ENCODE measurements around the gene TNKS1BP1. TPM values are rescaled to one million over a fixed set of nuclear protein-coding genes. Genes with fewer than 3 reads are reported as not detected.
"Not testable (repeated sequence)": the region's sequence is repeated elsewhere in the genome, so short reads cannot be mapped to it uniquely, and the experiment has no call there.

The TNKS1BP1 gene
- total RNA-seq, 2 donors from 2014 or later, result 3.0 to 3.2 TPM

DNA sequence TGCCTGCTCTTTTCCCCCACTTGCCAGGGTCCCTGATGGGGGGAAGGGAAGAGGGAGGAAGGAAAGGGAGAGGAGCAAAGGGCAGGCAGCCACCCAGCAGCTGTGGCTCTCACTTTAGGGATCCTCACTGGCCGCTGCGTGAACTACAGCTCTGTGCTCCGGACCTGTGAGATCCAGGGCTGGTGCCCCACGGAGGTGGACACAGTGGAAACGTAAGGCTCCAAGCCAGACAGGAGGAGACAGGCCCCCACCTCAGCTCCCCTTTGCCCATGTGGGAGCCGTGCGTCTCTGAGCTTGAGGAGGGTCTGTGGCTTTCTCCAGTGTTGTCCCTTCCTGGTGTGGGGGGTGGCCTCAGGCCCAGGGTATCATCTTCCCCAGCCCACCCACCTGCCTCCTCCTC lies 23.3 kb upstream of the TNKS1BP1 start:
- Mint-ChIP-seq H3K9me3 (no peaks in the 10 kb centered on the region), H3K27me3 (peaks cover 0 to under 1% of the 10 kb centered on the region in 2 donors), H3K36me3 (peaks cover 4% of the 10 kb centered on the region), H3K4me1 (ENCODE audit: low read depth in 2 of 2) (peaks cover 0 to 7% of the 10 kb centered on the region in 2 donors), H3K4me3 (no peak overlapping the region), H3K27ac (no peak overlapping the region)
- no peak for ATAC-seq
- no peak for DNase-seq (ENCODE audit: low spot score)

DNA sequence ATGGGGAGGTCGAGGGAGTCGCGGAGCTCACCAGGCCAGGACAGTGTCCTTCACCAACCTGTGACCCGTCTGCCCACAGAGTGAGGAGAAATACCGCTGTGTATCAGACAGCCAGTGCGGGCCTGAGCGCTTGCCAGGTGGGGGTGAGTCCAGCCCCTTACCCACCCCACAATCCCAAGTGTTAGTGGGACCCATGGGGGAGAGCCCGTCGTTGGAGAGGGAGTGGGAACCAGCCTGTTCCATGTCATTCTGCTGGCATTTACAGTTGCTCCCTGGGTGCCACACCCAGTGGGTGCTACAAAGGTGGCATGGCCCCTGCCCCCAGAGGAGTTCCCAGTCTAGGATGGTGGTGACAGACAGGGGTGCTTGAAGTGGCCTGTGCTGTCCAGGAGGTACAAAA lies 22.6 kb upstream of the TNKS1BP1 start:
- H3K4me3 Mint-ChIP-seq, result no peak overlapping the region
- H3K27me3 Mint-ChIP-seq, result no peaks in the 10 kb centered on the region
- no peaks in the 10 kb centered on the region for H3K9me3 Mint-ChIP-seq
- peak in 1 of 2 donors; percentile 7 for ATAC-seq
- peaks cover 4% of the 10 kb centered on the region for H3K36me3 Mint-ChIP-seq
- peaks cover 0 to 7% of the 10 kb centered on the region in 2 donors for H3K4me1 Mint-ChIP-seq (ENCODE audit: low read depth in 2 of 2)
- no peak overlapping the region for H3K27ac Mint-ChIP-seq
- DNase-seq (ENCODE audit: low spot score), result no peak

DNA sequence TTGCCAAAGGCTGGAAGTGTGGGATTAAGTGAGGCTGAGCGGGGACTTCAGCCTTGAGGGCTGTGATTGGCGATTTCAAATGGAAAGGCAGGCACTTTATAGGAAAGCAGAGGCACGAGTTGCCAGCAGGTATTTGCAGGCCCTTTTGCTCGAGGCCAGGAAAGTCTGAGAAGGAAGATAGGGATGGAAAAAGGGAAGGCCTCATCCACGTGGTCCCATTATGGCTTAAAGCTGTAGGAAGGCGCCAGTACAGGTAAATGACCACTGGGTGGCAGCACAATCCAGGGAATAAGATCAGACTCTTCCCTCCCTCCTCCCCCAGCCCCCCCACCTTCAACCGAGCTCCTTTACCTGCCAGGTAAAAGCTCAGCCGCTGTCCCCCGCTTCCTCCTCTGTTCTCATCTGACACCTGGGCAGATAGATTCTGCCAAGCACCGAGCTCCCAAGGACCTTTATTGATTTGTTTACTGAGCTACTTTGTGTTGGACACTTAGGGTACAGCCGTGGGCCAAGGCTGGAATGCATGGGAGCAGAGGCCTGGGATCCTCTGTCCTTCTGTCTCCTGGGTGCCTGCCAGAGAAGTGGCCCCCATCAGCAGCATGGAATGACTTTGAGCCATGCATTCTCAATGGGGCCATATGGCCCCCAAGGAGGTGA lies 20.9 kb upstream of the TNKS1BP1 start:
- DNase-seq (ENCODE audit: low spot score) (no peak), ATAC-seq (peak; percentile 68 to 79)
- Mint-ChIP-seq H3K36me3 (no peaks in the 10 kb centered on the region), H3K9me3 (no peaks in the 10 kb centered on the region), H3K4me3 (no peak overlapping the region), H3K27me3 (peaks cover 0 to under 1% of the 10 kb centered on the region in 2 donors), H3K27ac (no peak overlapping the region), H3K4me1 (ENCODE audit: low read depth in 2 of 2) (peaks cover 11 to 19% of the 10 kb centered on the region in 2 donors)

DNA sequence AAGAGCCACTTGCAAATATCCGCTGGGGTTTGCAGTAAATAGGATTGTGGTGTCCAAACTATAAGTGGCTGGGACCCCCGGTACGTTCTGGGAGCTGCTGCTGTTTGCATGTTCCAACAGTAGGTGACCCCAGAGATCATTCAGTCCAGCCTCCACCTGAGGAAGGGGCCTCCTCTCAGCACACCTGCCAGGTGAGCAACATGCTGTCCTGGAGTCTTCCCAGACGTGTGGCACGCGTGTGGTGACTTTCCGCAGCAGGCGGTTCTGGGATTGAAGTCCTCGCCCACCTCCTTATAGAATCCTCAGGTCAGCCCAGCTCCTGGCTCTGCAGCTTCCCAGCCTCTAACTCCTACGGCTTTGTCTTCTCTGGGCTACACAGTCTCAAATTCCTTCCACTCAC lies 20.1 kb upstream of the TNKS1BP1 start:
- H3K36me3 Mint-ChIP-seq, result no peaks in the 10 kb centered on the region
- no peak overlapping the region for H3K27ac Mint-ChIP-seq
- ATAC-seq (no peak), DNase-seq (ENCODE audit: low spot score) (no peak)
- H3K9me3 Mint-ChIP-seq, result no peaks in the 10 kb centered on the region
- H3K27me3 Mint-ChIP-seq, result peaks cover 3 to 5% of the 10 kb centered on the region in 2 donors
- H3K4me3 Mint-ChIP-seq, result no peak overlapping the region
- H3K4me1 Mint-ChIP-seq (ENCODE audit: low read depth in 2 of 2), result peaks cover 15 to 22% of the 10 kb centered on the region in 2 donors

DNA sequence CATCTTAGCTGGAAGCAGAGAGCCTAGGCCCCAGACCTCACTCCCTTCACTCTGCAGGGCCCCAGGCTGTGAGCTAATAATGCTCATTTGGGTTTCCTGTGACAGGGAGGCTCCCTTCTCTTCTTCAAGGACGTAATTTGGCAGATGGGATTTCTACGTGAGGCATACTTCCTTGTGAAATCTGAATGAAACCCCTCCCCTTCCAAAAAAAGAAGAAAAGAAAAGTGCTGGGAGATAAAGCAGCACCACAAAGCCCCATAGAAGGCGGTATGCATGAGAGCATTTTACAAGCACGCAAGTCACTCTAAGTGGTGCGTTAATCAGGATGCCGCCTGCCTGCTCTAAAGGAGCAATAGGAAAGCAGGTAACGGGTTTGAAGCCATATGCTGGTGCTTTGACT lies 19.1 kb upstream of the TNKS1BP1 start:
- H3K27me3 Mint-ChIP-seq, result peaks cover 3 to 5% of the 10 kb centered on the region in 2 donors
- no peak overlapping the region for H3K27ac Mint-ChIP-seq
- ATAC-seq (no peak), DNase-seq (ENCODE audit: low spot score) (no peak)
- H3K36me3 Mint-ChIP-seq, result no peaks in the 10 kb centered on the region
- no peaks in the 10 kb centered on the region for H3K9me3 Mint-ChIP-seq
- peaks cover 15 to 22% of the 10 kb centered on the region in 2 donors for H3K4me1 Mint-ChIP-seq (ENCODE audit: low read depth in 2 of 2)
- no peak overlapping the region for H3K4me3 Mint-ChIP-seq

DNA sequence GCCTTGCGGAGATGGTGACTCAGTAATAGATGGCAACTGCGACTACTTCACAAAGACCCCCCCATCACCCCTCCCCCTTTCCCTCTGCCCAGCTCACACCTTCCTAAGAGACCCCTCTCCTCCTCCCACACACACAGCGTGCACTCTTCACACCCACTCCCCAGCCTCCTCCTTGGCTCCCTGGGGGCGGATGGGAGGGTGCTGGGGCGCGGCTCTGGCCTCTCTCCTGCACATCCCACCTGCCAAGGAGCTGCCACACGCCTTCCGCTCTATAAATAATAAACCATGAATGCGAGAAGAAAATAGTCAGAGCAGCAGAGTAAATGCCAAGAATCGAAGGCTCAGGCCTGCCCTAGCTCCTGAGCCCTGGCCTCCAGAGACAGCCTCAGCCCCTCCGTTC lies 17.9 kb upstream of the TNKS1BP1 start:
- ATAC-seq (no peak), DNase-seq (ENCODE audit: low spot score) (no peak)
- H3K27me3 Mint-ChIP-seq, result peaks cover 3 to 5% of the 10 kb centered on the region in 2 donors
- no peaks in the 10 kb centered on the region for H3K36me3 Mint-ChIP-seq
- no peak overlapping the region for H3K27ac Mint-ChIP-seq
- H3K4me1 Mint-ChIP-seq (ENCODE audit: low read depth in 2 of 2), result peaks cover 15 to 22% of the 10 kb centered on the region in 2 donors
- no peaks in the 10 kb centered on the region for H3K9me3 Mint-ChIP-seq
- no peak overlapping the region for H3K4me3 Mint-ChIP-seq

DNA sequence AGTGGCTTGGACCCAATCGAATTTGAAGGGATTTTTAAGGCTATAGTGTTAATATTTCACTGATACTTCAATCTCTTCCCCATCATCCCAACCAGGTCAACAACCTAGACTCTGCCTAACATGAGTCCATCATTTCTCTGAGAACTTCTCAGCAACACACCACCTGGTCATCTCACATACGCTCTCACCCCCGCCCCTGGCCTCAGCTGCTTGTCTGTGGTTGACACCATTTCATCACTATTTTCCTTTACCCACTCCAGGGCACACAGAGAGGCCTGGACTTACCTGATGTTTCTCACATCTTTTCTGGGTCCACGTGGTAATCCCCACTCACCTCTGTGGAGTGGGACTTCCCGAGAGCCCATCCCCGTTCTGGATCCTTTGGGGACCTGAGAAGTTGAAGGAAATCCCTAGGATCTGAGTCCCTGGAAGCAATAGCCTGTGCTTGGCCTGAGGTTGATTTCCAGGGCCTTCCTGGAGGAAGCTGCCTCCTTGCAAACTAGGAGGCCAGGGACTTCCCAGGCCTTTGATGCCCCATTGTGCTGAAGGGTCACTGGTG lies 16.6 kb upstream of the TNKS1BP1 start:
- Mint-ChIP-seq H3K4me1 (ENCODE audit: low read depth in 2 of 2) (peaks cover 18 to 22% of the 10 kb centered on the region in 2 donors), H3K9me3 (no peaks in the 10 kb centered on the region), H3K36me3 (no peaks in the 10 kb centered on the region), H3K27me3 (peaks cover 3 to 5% of the 10 kb centered on the region in 2 donors), H3K27ac (no peak overlapping the region), H3K4me3 (no peak overlapping the region)
- DNase-seq (ENCODE audit: low spot score) (no peak), ATAC-seq (peak; percentile 45 to 63)

DNA sequence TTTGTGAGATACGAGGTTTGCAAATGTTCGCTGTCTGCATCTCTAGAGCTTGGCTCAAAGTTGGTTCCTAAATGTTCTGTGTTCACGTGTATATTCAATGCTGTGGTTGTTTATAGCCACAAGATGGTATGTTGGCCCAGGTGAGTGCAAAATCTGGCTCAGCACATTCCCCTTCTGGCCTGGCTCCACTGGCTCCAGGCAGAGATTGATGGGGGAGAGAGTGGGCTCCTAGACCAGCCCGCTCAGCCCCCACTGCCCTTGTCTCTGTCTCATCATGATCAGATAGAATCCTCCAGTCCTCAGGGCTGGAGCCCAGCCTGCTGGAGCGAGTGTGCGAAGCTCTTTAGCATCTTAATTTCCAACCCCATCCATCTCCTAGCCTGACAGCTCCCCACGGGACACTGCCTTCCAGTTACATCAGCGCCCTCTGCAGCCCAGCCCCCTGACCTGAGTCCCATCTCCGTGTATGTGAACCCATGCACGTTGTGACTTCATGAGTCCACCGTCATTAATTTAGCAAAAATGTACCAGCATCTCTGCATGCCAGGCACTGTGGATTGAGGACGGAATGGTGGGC lies 15.4 kb upstream of the TNKS1BP1 start:
- Mint-ChIP-seq H3K27me3 (peaks cover 3 to 5% of the 10 kb centered on the region in 2 donors), H3K4me3 (no peak overlapping the region), H3K36me3 (no peaks in the 10 kb centered on the region), H3K4me1 (ENCODE audit: low read depth in 2 of 2) (peaks cover 20 to 26% of the 10 kb centered on the region in 2 donors), H3K9me3 (no peaks in the 10 kb centered on the region), H3K27ac (no peak overlapping the region)
- ATAC-seq (no peak), DNase-seq (ENCODE audit: low spot score) (no peak)

DNA sequence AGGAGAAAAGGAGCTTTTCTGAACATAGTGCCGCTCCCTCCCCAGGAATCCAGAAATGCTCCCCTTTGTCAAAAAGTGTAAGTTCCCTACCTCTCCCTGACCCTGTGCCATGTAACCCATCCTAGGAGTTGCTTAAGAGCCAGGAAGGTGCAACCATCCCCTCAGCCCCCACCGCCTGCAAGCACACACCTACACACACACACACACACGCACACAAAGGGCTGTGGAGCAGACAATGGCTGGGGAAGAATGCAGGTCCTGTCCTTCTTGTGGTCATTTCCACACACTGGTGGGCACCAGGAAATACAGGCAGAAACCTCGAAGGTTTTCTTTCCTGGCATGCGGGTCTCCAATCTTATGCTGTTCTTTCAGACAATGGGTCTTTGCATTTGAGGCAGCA lies 14.6 kb upstream of the TNKS1BP1 start:
- Mint-ChIP-seq H3K27me3 (peaks cover 3 to 5% of the 10 kb centered on the region in 2 donors), H3K27ac (no peak overlapping the region)

DNA sequence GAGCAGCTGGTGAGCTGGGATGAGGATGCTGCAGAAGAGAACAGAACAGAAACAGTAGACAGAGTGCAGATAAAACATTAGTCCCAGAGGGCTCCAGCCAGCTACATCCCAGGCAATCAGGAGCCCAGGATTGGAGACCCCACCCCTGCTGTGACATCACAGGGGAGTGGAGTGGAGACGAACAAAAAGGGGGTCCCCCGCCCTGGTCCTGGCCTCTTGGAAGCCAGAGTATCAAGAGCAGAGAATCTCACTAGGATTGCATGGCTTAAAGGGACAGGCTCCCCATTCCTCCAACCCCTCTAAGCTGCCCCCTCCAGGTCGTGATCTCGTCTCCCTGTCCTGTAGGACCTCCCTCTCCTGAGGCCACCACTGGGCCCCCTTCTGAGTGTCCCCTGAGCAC lies 13.4 kb upstream of the TNKS1BP1 start, which contains the start of gene P2RX3:
Gene P2RX3 (plus strand): TSS at position 211 of the 400 bp plus-strand sequence. CDS start 199 bp downstream, outside the sequence.
- ATAC-seq, result no peak

More for the DNA sequence above, 14.6 kb upstream of the TNKS1BP1 start:
- Mint-ChIP-seq H3K36me3 (no peaks in the 10 kb centered on the region), H3K4me3 (no peak overlapping the region), H3K9me3 (no peaks in the 10 kb centered on the region), H3K4me1 (ENCODE audit: low read depth in 2 of 2) (peaks cover 28 to 34% of the 10 kb centered on the region in 2 donors)
- ATAC-seq (no peak), DNase-seq (ENCODE audit: low spot score) (no peak)

DNA sequence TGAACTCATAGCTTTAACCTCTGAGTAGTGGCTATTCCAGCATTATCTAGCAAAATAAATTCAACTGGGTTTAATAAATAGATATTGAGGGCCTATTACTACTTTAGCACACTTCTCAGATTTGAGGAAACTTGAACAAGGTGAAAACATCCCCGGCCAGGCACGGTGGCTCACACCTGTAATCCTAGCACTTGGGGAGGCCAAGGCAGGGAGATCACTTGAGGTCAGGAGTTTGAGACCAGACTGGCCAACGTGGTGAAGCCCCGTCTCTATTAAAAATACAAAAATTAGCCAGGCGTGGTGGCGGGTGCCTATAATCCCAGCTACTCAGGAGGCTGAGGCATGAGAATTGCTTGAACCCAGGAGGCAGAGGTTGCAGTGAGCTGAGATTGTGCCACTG lies 12.1 kb upstream of the TNKS1BP1 start:
- peaks cover 41 to 42% of the 10 kb centered on the region in 2 donors for H3K4me1 Mint-ChIP-seq (ENCODE audit: low read depth in 2 of 2)
- not testable (repeated sequence) for H3K9me3 Mint-ChIP-seq; H3K27me3 Mint-ChIP-seq; DNase-seq (ENCODE audit: low spot score); ATAC-seq; H3K36me3 Mint-ChIP-seq
- peak overlapping the region; percentile 99 for H3K4me3 Mint-ChIP-seq
- H3K27ac Mint-ChIP-seq, result peak overlapping the region; percentile 91 to 94

More for the DNA sequence above, 13.4 kb upstream of the TNKS1BP1 start, which contains the start of gene P2RX3:
- Mint-ChIP-seq H3K27me3 (peaks cover 3 to 5% of the 10 kb centered on the region in 2 donors), H3K9me3 (no peaks in the 10 kb centered on the region), H3K4me3 (no peak within 1 kb of the TSS), H3K4me1 (ENCODE audit: low read depth in 2 of 2) (peaks cover 37 to 41% of the 10 kb centered on the region in 2 donors), H3K27ac (no peak within 1 kb of the TSS), H3K36me3 (no peaks in the 10 kb centered on the region)
- no peak for DNase-seq (ENCODE audit: low spot score)

DNA sequence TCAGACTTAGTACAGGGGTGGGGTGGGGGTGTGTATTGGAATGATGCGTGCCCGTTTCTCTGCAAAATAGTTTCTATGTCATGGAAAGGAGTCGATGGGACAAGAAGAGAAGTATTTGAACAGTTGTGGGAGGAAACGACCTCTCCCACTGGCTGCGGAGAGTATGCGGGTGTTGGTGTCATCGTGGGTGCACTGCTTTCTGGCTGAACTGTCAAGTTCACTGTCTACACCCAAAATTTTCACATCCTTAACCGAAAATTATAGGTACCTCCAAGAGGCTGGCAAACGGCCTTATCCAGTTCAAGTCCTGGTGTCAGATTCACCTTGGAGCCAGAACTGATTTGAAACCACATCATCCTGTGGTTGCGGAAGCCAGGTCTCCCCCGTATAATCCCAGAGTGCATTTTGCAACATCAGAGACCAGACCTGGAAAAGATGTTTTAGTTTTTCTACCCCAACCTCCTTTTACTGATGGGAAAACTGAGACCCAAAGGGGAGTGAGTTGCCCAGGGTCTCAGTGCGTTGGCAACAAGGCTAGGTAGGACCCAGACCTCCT lies 11.4 kb upstream of the TNKS1BP1 start:
- DNase-seq (ENCODE audit: low spot score) (no peak), ATAC-seq (peak in 1 of 2 donors; percentile 28)
- peaks cover 4% of the 10 kb centered on the region for H3K36me3 Mint-ChIP-seq
- peaks cover 3 to 5% of the 10 kb centered on the region in 2 donors for H3K27me3 Mint-ChIP-seq
- no peaks in the 10 kb centered on the region for H3K9me3 Mint-ChIP-seq
- H3K4me3 Mint-ChIP-seq, result peak overlapping the region; percentile 99
- peaks cover 34 to 36% of the 10 kb centered on the region in 2 donors for H3K4me1 Mint-ChIP-seq (ENCODE audit: low read depth in 2 of 2)
- H3K27ac Mint-ChIP-seq, result peak overlapping the region; percentile 91 to 94

DNA sequence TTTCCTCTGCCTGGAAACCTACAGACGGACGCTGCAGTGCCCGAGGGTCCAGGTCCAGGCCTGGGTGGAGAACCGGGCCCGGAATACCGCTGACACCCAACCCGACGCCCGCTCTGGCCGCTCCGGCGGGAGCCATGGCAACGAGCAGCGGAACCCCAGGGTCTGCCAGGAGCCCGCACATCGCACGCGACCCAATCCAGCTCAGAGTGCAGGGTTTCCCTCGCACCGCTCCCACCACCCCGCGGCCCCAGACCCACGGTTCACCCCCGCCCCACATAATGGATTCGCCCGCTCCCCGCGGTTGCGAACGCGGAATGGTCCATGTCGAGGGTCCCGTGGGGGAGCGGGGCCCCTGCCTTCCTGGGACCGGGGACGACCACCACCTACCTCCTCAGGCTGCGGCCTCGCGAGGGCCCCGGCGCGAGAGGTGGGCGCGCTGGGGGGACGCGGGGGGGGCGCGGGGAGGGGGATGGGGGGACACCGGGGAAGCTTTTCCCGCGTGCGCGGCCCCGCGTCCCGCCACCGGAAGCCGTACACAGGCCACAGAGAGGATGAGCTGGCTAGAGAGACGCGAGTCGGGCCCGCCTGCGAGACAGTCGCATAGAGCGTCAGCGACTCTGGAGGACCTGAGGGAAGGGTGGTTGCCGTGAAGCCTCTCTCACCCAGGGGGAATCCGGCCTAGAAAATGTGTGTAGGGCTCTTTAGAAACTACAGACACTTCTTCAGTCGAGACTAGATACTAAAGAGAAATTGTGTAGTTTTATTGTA lies 10.8 kb upstream of the TNKS1BP1 start, which contains the start of gene SSRP1:
Gene SSRP1 (minus strand): TSS at position 550 of the 768 bp plus-strand sequence. CDS start 771 bp downstream, outside the sequence.
- Mint-ChIP-seq H3K27me3 (peaks cover 2 to 3% of the 10 kb centered on the region in 2 donors), H3K4me1 (ENCODE audit: low read depth in 2 of 2) (peaks cover 28 to 32% of the 10 kb centered on the region in 2 donors), H3K27ac (peak within 1 kb of the TSS; percentile 91 to 94), H3K4me3 (peak within 1 kb of the TSS; percentile 99), H3K36me3 (peaks cover 10% of the 10 kb centered on the region), H3K9me3 (no peaks in the 10 kb centered on the region)
- ATAC-seq, result peak; percentile 98 to 99
- DNase-seq (ENCODE audit: low spot score), result peak; percentile 92
